GM21528 (cell line): ENCODE results near the gene ASB5.
"Not testable (repeated sequence)": the region's sequence is repeated elsewhere in the genome, so short reads cannot be mapped to it uniquely, and the experiment has no call there.

Experiments used
- ATAC-seq: cut with Tn5 transposase; IDR thresholded peaks from one replicate; pipeline ENCODE4 v1.9.1; 2021; ENCODE audit warnings: mild to moderate bottlenecking, moderate library complexity; ENCODE audit not compliant: unreplicated experiment, low FRiP score

The ASB5 gene

GRCh38 chr4:176286728-176287127 is 17.7 kb upstream of the ASB5 start:
- no peak for ATAC-seq

DNA sequence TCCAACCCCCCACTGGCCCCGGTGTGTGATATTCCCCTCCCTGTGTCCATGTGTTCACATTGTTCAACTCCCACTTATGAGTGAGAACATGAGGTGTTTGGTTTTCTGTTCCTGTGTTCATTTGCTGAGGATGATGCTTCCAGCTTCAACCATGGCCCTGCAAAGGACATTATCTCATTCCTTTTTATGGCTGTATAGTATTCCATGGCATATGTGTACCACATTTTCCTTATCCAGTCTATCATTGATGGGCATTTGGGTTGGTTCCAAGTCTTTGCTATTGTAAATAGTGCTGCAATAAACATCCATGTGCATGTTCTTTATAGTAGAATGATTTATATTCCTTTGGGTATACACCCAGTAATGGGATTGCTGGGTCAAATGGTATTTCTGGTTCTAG is 10.5 kb upstream of the ASB5 start:
- ATAC-seq = not testable (repeated sequence)

DNA sequence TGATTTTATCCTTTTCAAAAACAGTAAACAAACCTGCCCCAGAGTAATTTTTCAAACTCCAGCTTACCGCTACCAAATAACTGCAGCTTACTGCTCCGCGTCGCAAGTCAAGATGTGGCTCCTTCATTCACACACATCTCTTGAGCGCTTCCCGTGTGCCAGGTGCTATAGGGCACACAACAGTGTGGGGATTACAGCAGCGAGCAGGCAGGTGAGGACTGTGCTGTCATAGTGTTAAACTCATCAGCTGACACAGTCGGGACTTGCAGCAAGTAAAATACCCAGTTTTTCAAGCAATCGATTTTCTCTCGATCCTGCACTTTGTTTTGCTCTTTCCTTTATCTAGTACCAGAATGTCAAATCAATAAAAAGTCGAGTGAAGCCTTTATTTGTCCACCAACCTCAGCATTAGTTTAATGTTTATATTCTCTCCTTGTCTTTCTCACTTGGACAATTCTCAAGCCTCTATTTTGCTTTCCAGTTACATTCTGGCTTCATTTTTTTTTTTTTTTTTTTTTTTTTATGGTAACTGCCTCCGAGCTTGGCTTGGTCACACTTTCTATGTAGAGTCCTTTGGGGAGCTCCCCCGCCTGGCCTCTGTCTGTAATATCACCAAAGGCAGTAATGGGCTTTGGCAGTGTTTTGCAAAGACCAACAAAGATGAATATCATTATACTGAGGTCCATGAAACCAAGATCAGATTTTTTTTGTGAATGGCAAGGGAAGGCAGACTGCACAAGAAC is 8.3 kb upstream of the ASB5 start:
- peak; percentile 87 for ATAC-seq

- no peak for ATAC-seq
Observed at GRCh38 chr4:176276710-176277109, 7.7 kb upstream of the ASB5 start.

DNA sequence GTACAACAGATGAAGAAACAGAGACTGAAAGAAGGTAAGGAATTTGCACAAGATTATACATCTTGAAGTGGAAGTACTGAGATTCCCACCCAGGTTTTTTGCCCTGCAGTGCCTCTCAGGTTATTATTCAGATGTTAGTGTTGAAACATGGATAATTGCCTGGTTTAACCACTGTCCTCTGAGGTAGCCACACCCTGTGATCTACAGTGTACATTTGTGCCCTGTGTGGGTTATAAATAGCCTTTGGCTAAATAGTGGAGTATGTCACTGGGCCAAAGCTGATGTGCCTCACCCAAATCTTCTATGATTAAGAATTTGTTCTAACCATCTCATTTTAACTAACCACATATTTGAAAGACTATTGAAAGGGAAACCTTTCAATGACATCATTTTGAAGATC is 5.4 kb upstream of the ASB5 start:
- no peak for ATAC-seq

DNA sequence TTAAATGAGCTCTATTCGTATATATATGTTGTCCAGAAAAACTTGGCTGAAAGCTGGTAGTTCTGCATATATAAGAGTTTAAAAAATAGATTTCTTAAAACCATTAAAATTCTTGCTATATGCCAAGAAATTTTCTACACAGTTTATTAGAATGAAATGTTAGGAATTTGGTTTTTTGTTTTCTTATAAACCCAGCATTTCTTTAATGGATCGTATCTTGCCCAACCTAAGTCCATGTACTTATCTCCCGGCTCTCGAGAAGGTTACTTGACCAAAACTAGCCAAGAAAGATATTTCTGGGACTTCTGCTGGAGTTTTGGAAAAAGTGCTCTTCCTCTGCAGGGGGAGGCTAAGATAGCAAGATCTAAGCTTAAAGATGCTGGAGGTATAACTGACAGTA is 4.7 kb upstream of the ASB5 start:
- no peak for ATAC-seq

DNA sequence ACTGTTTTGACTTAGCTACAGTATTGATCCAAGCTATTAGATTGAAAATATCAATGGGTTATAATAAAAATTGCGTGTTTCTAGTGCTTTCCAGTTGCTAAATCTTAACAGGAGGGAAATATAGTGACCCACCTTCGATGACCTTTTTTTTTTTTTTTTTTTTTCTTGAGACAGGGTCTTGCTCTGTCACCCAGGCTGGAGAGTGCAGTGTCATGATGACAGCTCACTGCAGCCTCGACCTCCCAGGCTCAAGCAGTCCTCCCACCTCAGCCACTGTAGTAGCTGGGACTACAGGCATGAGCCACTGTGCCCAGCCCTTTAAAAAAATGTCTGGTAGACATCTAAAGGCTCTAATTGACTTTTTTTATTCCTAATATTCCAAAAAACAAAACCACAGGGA is 3.8 kb upstream of the ASB5 start:
- ATAC-seq = no peak

- no peak for ATAC-seq
Observed at GRCh38 chr4:176271749-176272148, 2.7 kb upstream of the ASB5 start.

GRCh38 chr4:176270669-176271068 is 1.6 kb upstream of the ASB5 start:
- no peak for ATAC-seq

DNA sequence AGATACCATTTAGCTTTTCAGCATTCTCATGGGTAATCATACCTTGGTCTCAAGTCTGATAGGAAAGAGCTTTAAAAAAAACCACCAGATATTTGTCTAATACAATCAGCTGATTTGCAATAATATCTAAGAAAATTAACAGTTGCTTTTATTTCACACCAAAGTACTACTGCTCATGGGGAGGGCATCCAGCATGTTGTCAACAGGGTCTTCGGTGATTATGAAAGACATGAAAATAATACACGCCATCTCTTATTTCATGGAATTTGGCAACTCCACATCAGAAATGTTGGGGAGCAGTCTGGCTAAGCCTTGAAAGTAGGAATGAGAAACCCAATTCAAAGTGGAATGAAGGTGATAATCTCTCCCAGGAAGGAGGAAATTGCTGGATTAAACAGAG is 3.0 kb downstream of the ASB5 start:
- ATAC-seq = no peak

DNA sequence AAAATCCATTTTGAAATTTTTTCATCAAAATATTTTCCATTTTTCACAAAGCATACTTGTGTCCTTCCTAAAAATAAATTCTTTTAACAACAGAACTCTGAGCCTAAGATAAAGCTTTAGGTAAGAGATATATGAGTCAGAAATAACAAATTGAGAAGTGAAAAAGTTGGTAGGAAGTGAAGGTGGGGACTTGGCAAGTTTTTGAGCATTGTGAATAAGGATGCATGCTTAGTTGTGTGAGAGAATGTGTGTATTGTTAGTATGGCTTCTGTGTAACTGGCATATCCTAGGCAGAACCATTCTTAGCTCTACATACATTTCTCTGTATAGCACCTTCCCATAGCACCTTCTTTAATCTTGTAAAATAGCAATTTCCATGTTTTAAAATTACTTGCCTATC is 6.8 kb downstream of the ASB5 start:
- peak; percentile 72 for ATAC-seq

- no peak for ATAC-seq
Observed at GRCh38 chr4:176261481-176261880, 7.5 kb downstream of the ASB5 start.

DNA sequence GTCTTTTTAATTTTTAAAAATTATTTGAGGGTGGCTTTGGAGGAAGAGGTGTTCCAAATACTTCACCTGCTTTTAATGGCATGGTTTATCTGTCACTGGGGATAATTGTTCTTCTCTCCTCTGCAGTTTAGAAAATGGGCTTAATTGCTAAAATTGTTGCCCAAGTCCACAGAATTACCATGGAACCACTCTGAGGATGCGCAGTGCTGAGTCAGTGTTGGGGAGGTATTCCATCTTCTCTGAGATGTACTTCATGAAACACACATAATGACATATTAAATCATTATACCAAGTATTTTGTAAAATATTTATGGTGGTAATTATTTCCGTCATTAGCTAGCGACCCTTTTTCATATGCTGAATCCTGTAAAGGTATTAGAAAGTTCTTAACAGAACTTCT is 8.0 kb downstream of the ASB5 start:
- ATAC-seq = no peak

DNA sequence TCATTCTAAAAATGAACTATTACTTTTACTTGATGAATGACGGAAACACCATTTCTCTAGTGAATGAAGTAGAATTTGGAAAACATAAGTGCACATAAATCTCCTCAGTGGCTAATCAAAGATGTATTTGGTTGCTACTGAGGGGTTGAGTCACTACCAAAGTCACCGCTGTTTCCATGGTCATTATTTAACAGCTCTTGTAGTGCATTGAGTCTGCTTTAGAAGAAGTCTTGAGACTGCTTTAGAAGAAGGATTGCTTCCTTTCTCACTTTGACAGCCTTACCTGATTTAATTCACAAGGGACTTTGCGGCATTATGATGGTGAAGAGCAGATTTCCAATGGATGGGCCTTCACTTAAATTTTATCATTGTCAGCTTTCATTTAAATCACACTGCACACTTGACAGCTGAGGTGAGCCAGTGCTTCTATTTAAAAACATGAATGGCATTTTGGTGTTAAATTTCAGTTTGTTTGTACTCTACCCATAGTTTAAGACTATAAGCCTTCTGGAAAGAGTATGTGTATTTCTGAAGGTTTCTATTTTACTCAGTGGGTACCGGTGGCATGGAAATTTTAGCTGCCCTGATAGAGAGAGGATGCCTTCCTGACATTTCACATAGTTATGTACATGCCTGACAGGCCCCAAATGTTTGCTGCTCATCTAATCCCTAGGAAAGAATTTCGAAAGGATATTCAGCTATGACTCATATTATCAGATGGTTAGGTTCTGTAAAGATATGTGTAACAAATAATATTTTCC is 9.5 kb downstream of the ASB5 start:
- ATAC-seq = no peak

DNA sequence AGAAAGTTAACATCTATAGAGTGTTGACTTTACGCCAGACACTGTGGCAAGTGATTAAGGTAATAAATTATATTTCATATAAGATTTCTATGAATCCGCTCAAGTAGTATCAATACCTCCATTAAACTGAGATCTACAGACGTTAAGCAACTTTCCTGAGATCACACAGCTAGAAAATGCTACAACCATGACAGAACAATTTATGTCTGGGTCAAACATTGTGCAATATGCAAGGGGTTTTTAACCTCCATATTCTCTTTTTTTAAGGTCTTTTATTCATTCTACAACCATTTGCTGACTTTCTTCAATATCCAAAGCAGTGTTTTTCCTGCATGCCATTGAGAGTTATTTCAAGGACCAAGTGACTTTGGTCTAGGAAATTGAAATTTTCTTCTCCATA is 10.9 kb downstream of the ASB5 start:
- ATAC-seq = no peak

DNA sequence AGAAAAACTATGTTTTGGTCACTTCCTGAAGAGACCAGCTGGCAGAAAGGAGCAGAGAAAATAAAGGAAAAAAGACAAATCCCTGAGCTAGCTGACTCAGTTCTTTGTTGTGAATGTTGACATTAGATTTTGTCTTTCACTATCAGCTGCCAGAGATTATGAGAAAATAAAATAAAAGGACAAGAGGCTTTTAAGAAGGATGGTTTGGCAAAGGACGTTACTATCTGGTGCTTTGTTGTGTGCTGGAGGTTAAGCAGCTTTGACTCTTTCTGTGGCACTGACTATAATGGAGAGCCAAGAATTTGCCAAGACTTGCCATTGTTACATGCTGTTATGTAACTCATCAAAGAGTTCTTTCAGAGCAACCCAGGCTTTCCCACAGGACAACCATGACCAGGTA is 12.1 kb downstream of the ASB5 start:
- ATAC-seq = no peak

GRCh38 chr4:176242764-176243347 is 26.2 kb downstream of the ASB5 start:
- no peak for ATAC-seq

DNA sequence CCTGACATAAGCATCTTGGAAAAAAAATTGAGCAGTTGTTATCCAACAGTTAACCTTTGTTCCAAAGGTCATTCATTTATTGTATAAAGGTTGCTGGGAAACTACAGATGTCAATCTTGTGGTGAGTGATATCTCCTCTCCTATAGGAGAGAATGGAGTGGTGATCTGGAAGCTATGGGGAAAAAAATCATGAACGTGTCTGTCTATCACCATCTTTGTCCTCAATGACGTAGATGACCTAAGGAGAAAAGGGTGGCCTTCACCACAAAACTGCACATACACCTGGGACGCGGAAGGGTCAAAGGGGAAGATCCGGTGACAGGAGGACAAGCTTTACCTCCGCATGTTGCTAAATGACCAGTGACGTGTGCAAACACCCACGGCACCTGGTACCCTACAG is 27.3 kb downstream of the ASB5 start:
- no peak for ATAC-seq

DNA sequence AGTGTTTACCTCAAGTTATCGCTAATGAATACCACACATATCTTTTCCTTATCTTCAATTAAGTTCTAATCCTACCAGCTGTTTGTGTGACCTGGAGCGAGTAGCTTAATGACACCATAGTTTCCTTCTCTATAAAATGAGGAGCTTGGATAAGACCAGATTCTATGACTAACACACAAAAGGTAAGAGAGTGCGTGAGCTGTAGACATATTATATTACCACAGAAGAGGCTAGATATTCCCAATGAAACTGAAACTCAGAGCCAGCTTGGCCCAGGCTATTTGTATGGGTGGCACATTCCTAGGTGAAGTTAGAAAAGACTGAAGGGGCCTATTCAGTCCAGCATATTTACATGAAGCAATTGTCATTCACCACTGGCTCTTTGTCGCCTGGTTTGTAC is 30.2 kb downstream of the ASB5 start:
- ATAC-seq = no peak

- no peak for ATAC-seq
Observed at GRCh38 chr4:176238157-176238610, 30.8 kb downstream of the ASB5 start.

GRCh38 chr4:176236946-176237345 is 32.1 kb downstream of the ASB5 start:
- ATAC-seq = no peak

DNA sequence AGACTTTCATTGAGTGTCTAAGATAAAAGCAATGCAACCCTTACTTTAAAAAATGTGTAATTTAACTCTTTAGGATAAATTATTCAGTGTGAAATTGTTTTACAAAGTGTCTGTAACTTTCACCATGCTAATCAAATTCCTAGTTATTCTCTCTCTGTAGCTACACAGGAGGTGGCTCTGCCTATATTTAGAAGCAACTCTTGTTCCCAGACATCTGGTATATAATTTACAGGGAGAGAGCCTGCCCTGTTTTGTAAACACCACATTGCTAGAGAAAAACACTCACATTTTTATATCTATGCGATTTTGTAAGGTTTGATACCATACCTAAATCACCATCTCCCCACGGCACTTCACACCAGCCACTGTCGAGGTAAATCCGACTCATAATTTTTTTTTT is 38.2 kb downstream of the ASB5 start:
- ATAC-seq = no peak
